Measurements from ENCODE around the gene LACRT.
"Not testable (repeated sequence)": the region's sequence is repeated elsewhere in the genome, so short reads cannot be mapped to it uniquely, and the experiment has no call there.

LACRT gene

GRCh38 chr12:54639112-54639511 is 4.4 kb upstream of the LACRT start:
- not testable (repeated sequence) for DNase-seq (ENCODE audit: low read depth in 1 of 2, low spot score in 1 of 2)

DNA sequence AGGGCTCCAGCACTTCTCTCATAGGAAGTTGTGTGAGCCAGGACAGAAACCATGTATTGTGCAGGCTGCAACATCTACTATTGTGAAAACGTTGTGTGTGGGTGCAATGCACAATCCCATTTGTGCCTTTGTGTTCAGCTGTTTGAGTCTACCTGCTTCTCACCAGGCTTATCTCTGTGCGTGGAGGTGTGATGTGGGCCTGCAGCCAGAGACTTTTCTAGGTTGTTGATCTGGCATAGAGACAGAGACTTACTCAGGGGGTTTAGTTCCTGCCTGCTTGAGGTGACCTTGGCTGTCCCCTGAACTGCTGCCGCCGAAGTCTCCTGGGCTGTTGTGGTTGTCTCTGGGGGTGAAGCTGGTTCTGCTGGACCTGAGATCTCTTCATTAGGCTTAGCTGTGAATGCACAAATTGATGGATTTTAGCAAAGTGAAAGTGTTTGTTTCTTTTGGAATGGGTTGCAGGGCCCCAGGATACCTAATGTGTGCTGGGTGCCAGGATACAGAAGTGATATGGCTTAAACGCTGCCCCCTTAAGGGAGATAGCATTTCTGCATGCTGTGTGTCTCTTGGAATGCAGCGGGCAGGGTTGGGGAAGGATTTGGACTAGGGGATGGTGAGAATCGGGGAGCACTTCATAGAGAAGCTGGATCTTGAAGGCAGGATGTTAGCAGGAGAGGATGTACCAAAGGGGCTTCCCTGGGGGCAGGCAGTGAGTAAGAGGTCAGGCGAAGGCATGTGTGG is 2.5 kb downstream of the LACRT start:
- no peak for DNase-seq (ENCODE audit: low read depth in 1 of 2, low spot score in 1 of 2)

DNA sequence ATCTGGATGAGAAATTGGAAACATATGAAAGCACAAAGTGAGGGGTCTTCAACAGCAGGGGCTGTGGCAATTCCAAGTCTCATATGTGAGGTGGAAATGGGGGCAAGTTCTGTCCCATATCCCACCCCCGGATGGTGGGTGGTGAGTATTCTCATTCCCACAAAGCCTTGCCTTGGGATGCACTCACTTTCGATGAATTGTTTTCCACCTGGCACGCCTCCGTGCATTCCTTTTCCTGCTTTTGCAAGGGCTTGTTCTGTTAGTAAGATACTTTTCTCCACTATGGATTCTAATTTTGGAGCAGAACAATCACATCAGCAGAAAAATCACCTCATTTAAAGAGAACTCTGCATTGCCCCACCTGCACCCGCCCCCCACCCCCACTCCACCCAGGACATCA is 3.1 kb downstream of the LACRT start:
- no peak for DNase-seq (ENCODE audit: low read depth in 1 of 2, low spot score in 1 of 2)

- no peak for DNase-seq (ENCODE audit: low read depth in 1 of 2, low spot score in 1 of 2)
These were observed 4.8 kb downstream of the LACRT start for GRCh38 chr12:54629925-54630324.

- no peak for DNase-seq (ENCODE audit: low read depth in 1 of 2, low spot score in 1 of 2)
These were observed 6.4 kb downstream of the LACRT start for GRCh38 chr12:54628186-54628846.

- DNase-seq (ENCODE audit: low read depth in 1 of 2, low spot score in 1 of 2), result no peak
These were observed 7.4 kb downstream of the LACRT start for GRCh38 chr12:54627304-54627703.

DNA sequence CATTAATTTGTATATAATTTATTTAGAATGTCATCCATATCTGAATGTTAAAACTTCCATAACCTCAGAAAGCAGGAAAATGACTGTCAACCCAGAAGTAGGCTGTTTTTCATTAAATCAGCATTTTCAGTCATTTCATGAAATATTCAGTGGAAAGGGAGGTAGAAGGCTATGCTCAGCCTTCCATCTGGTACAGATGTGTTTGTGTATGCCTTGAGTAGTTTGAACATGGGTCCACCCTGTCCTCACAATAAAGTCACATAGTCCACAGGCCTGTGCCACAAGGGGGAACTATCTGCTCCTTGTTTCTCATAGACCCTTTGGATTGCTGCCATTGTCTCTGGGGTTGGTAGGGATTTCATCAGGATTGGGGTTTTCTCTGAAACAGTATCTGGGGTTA is 9.1 kb downstream of the LACRT start:
- no peak for DNase-seq (ENCODE audit: low read depth in 1 of 2, low spot score in 1 of 2)

GRCh38 chr12:54624315-54625279 is 10.1 kb downstream of the LACRT start:
- no peak for DNase-seq (ENCODE audit: low read depth in 1 of 2, low spot score in 1 of 2)

GRCh38 chr12:54622463-54623183 is 12.1 kb downstream of the LACRT start:
- no peak for DNase-seq (ENCODE audit: low read depth in 1 of 2, low spot score in 1 of 2)

GRCh38 chr12:54616933-54617680 is 17.6 kb downstream of the LACRT start:
- no peak for DNase-seq (ENCODE audit: low read depth in 1 of 2, low spot score in 1 of 2)

DNA sequence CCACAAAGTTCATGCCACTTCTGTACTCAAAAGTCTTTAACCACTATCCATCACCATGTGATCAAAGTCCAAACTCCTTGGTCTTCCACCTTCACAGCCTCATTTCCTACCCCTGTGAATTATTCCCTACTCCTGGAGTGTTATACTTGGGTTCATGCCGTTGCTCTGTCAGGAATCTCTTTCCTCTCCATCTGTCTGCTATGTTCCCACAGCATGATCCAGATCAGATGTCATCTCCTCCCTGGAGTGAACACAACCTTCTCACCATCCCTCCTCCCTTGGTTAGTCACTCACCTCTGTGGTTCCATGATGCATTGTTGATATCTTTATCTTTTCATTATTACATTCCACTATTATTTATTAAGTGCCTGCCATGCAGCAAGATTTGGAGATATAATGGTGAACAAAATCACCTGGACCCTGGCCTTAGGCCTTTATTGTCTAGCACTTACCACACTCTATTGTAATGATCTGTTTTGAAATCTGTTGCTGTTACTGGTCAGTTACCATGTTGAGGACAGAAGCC is 22.4 kb downstream of the LACRT start:
- DNase-seq (ENCODE audit: low read depth in 1 of 2, low spot score in 1 of 2), result no peak

DNA sequence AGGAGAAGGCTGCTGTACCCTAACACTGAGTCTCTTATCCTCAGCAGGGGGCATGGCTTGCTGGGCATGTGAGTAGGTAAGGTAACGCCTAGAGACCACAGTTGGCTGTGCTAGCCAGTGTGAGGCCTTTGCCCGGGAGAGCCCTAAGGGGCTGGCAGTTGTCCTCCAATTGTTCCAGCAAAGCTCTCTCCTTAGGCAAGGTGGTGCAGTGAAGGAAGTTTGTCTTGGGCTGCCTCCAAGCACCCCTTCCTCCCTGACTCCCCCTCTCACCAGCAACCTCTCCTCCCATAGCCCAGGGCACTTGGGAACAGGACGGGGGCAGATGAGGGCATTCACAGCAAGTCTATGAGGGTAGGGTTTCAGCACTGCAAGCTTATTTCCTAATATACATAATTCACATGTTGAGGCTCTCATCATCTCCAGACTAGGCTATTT is 23.0 kb downstream of the LACRT start:
- no peak for DNase-seq (ENCODE audit: low read depth in 1 of 2, low spot score in 1 of 2)

DNA sequence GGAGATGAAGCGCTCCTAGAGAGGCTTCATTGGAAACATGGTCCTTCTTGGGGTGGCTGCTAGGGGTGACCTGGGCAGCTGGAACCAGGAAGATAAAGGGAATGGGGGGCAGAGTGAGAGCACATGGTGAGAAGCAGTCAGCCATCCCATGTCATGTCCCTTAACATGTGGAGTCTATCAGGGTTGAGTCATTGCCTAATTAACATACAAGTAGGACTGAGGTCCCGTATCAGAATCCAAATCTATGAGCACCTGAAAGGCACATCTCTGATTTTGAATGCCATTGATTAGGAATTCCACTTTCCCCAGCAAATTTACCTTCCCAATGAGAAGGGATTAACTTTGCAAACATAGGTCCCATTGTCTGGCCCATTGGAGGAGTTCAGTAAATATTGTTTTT is 25.9 kb downstream of the LACRT start:
- DNase-seq (ENCODE audit: low read depth in 1 of 2, low spot score in 1 of 2), result no peak

GRCh38 chr12:54608156-54608555 is 26.5 kb downstream of the LACRT start:
- DNase-seq (ENCODE audit: low read depth in 1 of 2, low spot score in 1 of 2), result no peak

GRCh38 chr12:54606556-54606955 is 28.1 kb downstream of the LACRT start:
- no peak for DNase-seq (ENCODE audit: low read depth in 1 of 2, low spot score in 1 of 2)

- DNase-seq (ENCODE audit: low read depth in 1 of 2, low spot score in 1 of 2), result no peak
These were observed 29.3 kb downstream of the LACRT start for GRCh38 chr12:54605138-54605970.

DNA sequence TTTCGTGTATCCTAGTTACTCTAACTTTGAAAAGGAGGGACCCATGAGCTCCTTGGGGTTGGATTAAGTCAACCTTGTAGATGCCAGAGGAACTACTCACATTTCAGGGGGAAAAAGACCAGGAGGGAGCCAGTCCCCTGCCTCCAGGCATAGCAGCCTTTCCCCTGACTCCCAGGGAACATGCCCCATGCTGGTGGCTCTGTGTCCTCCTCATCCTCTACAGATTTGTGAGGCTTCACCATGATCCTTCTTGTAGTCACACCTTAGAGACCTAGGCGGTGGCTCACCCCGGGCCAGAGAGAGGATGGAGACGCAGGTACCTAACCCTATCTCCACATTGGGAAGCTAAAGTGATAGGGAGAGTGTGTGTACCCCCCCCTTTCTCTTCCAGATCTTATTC is 30.3 kb downstream of the LACRT start:
- DNase-seq (ENCODE audit: low read depth in 1 of 2, low spot score in 1 of 2), result no peak

- DNase-seq (ENCODE audit: low read depth in 1 of 2, low spot score in 1 of 2), result no peak
These were observed 30.8 kb downstream of the LACRT start for GRCh38 chr12:54603872-54604271.

DNA sequence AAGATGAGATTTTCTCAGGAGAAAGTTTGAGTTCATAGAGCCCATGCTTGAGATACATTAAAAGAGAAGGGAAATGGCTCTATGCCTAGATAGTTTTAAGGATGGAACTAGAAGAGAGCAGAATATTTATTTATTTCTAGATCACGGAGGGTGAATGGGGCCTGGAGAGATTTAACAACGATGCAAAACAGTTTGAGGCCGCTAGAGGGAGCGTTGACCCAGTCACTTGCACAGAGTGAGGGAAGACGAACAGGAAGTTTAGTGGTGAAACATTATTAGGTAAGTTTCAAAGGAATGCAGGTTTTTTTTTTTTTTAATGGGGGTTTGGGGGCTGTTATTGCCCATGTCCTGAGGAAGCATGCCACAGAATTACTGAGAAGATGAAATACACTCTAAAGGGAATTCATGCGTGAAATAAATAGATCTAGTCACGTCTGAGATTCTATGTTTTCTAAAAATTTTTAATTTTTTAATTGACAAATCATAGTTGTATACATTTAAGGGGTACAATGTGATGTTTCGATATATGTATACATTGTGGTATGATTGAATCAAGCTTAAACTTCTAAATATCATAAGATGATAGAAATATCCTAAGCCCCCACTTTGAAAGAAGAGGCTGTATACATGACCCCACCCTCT is 31.4 kb downstream of the LACRT start:
- peak in 1 of 2 donors; percentile 28 for DNase-seq (ENCODE audit: low read depth in 1 of 2, low spot score in 1 of 2)

Measured in stimulated activated CD4-positive, alpha-beta T cell treated with anti-CD3 and anti-CD28 coated beads, Interleukin-15, amount 100 ng/mL, for 1 hour (primary cell).